Tibial artery (tissue), 4 donors: Measurements from ENCODE around the gene CYTIP.
"Not testable (repeated sequence)": the region's sequence is repeated elsewhere in the genome, so short reads cannot be mapped to it uniquely, and the experiment has no call there.

ENCODE experiments used
- DNase-seq, 2 donors: peaks; one replicate each; pipeline ENCODE4 v3.0.0-alpha.2; 2019
- H3K27ac ChIP-seq, 2 donors: fragments of 200-600 bp; sonication (generic) in 1 of 2; 1 replicate in 1 of 2; 2 replicates in 1 of 2; pipeline ENCODE4 v1.5.1; 2018 to 2019; ENCODE audit warnings: mild to moderate bottlenecking in 1 of 2
- H3K27me3 ChIP-seq, 2 donors: fragments of 200-600 bp; sonication (generic) in 1 of 2; one replicate each; pipeline versions ENCODE4 v1.5.1 to v1.6.0; 2016 to 2019
- H3K36me3 ChIP-seq, 3 donors: fragments of 200-600 bp; sonication (generic) in 2 of 3; one replicate each; pipeline ENCODE4 v1.5.1; 2016 to 2019; ENCODE audit warnings: mild to moderate bottlenecking in 2 of 3
- H3K4me1 ChIP-seq, 4 donors: fragments of 200-600 bp; sonication (generic) in 2 of 4; 1 replicate in 3 of 4; 2 replicates in 1 of 4; pipeline ENCODE4 v1.5.1; 2016 to 2019
- H3K4me3 ChIP-seq, 2 donors: fragments of 200-600 bp; sonication (generic) in 1 of 2; 1 replicate in 1 of 2; 2 replicates in 1 of 2; pipeline ENCODE4 v1.5.1; 2018 to 2019; ENCODE audit warnings: mild to moderate bottlenecking in 2 of 2
- H3K9me3 ChIP-seq, 3 donors: fragments of 200-600 bp; sonication (generic) in 1 of 3; one replicate each; pipeline ENCODE4 v1.5.1; 2016 to 2019
- intact Hi-C: fragments of 100-400 bp; cut with DNase I; formaldehyde crosslinking; loops from one replicate; pipeline ENCODE4 v1.15.0; 2023; ENCODE audit warnings: low total_unique reads
- TF ChIP-seq, protein P1 (sequence below), 2 experiments: fragments of 200-600 bp in 1 of 2; fragments of 450-650 bp in 1 of 2; IDR thresholded peaks; one replicate each; pipeline ENCODE4 v1.5.1; 2017 to 2019; ENCODE audit warnings: antibody characterized with exemption in 2 of 2, mild to moderate bottlenecking in 1 of 2, moderate library complexity in 1 of 2

Gene CYTIP

DNA sequence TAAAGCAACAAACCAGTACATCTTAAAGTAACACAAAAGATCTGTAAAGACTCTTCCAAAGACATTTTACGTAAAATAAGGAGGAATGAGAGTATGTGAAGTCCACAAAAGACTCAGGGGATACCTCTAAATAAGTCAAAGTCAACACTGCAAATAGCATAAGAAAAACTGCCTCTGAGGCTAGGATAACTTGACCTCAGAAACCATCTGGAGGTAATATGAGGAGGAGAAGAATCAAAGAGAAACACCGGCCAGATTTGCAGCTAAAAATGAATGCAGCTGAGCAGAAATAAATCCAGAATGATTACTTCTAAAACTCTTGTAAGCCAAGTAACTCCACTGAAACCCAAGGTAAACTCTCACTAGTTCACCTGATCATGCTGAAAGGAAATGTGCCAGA is 66.0 kb downstream of the CYTIP start:
- Histone ChIP-seq H3K4me3 (no peak overlapping the region), H3K4me1 (peaks cover 0 to 7% (median 0%) of the 10 kb centered on the region in 4 donors), H3K9me3 (peaks cover 0 to 11% (median 7%) of the 10 kb centered on the region in 3 donors), H3K27me3 (no peaks in the 10 kb centered on the region), H3K36me3 (no peaks in the 10 kb centered on the region), H3K27ac (peak overlapping the region in 1 of 2 donors; percentile 22)
- intact Hi-C loops, result no loop called here
- no peak for DNase-seq
- TF ChIP-seq, protein P1, sequence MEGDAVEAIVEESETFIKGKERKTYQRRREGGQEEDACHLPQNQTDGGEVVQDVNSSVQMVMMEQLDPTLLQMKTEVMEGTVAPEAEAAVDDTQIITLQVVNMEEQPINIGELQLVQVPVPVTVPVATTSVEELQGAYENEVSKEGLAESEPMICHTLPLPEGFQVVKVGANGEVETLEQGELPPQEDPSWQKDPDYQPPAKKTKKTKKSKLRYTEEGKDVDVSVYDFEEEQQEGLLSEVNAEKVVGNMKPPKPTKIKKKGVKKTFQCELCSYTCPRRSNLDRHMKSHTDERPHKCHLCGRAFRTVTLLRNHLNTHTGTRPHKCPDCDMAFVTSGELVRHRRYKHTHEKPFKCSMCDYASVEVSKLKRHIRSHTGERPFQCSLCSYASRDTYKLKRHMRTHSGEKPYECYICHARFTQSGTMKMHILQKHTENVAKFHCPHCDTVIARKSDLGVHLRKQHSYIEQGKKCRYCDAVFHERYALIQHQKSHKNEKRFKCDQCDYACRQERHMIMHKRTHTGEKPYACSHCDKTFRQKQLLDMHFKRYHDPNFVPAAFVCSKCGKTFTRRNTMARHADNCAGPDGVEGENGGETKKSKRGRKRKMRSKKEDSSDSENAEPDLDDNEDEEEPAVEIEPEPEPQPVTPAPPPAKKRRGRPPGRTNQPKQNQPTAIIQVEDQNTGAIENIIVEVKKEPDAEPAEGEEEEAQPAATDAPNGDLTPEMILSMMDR (IDR thresholded peaks at IDR 0.05), result no peak

DNA sequence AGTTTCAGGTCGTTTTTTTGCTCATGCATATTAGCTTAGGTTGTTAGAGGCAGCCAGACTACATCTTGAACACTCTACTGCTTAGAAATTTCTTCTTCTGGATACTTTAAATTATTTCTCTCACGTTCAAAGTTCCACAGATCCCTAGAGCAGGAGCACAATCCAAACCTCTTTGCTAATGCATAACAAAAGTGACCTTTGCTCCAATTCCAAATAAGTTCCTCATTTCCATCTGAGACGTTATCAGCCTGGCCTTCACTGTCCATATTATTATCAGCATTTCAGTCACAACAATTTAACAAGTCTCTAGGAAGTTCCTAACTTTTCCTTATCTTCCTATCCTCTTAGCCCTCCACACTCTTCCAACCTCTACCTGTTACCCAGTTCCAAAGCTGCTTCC is 67.8 kb downstream of the CYTIP start:
- peaks cover 0 to 7% (median 0%) of the 10 kb centered on the region in 4 donors for H3K4me1 ChIP-seq
- TF ChIP-seq, protein P1 (IDR thresholded peaks at IDR 0.05), result no peak
- no peaks in the 10 kb centered on the region for H3K36me3 ChIP-seq
- no peak overlapping the region for H3K27ac ChIP-seq
- H3K9me3 ChIP-seq, result peaks cover 0 to 11% (median 7%) of the 10 kb centered on the region in 3 donors
- intact Hi-C loops, result no loop called here
- H3K27me3 ChIP-seq, result no peaks in the 10 kb centered on the region
- DNase-seq, result no peak
- no peak overlapping the region for H3K4me3 ChIP-seq

DNA sequence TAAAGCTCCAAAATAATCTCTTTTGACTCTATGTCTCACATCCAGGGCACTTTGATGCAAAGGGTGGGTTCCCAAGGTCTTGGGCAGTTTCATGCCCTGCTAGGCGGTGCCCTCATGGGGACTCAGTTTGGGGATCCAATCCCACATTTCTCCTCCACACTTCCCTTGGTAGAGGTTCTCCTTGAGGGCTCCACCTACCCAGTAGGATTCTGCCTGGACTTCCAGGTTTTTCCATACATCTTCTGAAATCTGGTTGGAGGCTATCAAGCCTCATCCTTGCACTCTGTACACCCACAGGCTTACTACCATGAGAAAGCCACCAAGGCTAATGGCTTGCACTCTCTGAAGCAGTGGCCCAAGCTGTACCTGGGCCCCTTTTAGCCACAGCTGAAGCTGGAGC is 68.5 kb downstream of the CYTIP start:
- TF ChIP-seq, protein P1 (IDR thresholded peaks at IDR 0.05), result no peak
- intact Hi-C loops, result no loop called here
- peaks cover 0 to 11% (median 7%) of the 10 kb centered on the region in 3 donors for H3K9me3 ChIP-seq
- DNase-seq, result no peak
- H3K27ac ChIP-seq, result no peak overlapping the region
- H3K4me3 ChIP-seq, result no peak overlapping the region
- peaks cover 0 to 7% (median 0%) of the 10 kb centered on the region in 4 donors for H3K4me1 ChIP-seq
- no peaks in the 10 kb centered on the region for H3K27me3 ChIP-seq
- H3K36me3 ChIP-seq, result no peaks in the 10 kb centered on the region

DNA sequence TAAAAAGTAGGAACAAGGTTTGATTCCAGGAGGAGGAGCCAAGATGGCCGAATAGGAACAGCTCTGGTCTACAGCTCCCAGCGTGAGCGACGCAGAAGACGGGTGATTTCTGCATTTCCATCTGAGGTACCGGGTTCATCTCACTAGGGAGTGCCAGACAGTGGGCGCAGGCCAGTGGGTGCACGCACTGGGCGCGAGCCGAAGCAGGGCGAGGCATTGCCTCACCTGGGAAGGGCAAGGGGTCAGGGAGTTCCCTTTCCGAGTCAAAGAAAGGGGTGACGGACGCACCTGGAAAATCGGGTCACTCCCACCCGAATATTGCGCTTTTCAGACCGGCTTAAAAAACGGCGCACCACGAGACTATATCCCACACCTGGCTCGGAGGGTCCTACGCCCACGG is 75.4 kb downstream of the CYTIP start:
- intact Hi-C loops, H3K27ac ChIP-seq, H3K4me3 ChIP-seq, H3K9me3 ChIP-seq, H3K4me1 ChIP-seq, H3K27me3 ChIP-seq, H3K36me3 ChIP-seq, DNase-seq: not testable (repeated sequence)

DNA sequence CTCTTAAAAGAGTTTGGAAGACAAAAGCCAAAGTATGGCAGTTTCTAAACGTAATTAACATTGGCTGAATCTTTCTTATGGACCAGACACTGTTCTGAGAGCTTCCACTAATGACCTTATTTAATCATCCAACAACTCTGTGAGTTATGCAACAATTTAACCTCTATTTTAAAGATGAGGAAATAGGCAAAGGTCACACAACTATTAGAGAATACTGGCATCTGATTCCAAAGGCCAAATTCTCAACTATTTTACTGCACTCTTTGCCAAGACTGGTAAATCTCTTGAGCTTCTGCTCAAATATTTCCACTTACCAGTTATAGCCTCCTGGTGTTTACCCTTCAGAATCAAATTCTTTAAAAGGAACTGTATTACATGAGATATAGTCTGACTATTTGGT is 76.2 kb downstream of the CYTIP start:
- intact Hi-C loops, result no loop called here
- TF ChIP-seq, protein P1 (IDR thresholded peaks at IDR 0.05), result no peak
- Histone ChIP-seq H3K27ac (no peak overlapping the region), H3K36me3 (no peaks in the 10 kb centered on the region), H3K27me3 (no peaks in the 10 kb centered on the region), H3K4me3 (no peak overlapping the region), H3K9me3 (no peaks in the 10 kb centered on the region), H3K4me1 (no peaks in the 10 kb centered on the region)
- no peak for DNase-seq
